Measurements from ENCODE around the gene ATF1.
"Not testable (repeated sequence)": the region's sequence is repeated elsewhere in the genome, so short reads cannot be mapped to it uniquely, and the experiment has no call there.

Gene ATF1

GRCh38 chr12:50806176-50806575 lies 42.3 kb downstream of the ATF1 start:
- DNase-seq = no peak

- DNase-seq = not testable (repeated sequence)
Measured at GRCh38 chr12:50809131-50809530, 45.2 kb downstream of the ATF1 start.

- not testable (repeated sequence) for DNase-seq
Measured at GRCh38 chr12:50814921-50815320, 51.0 kb downstream of the ATF1 start.

- DNase-seq = no peak
Measured at GRCh38 chr12:50820177-50820576, 56.3 kb downstream of the ATF1 start.

GRCh38 chr12:50822082-50822481 lies 58.2 kb downstream of the ATF1 start:
- DNase-seq = no peak

- DNase-seq = not testable (repeated sequence)
Measured at GRCh38 chr12:50823724-50824123, 59.8 kb downstream of the ATF1 start.

- DNase-seq = no peak
Measured at GRCh38 chr12:50824914-50825313, 61.0 kb downstream of the ATF1 start.

GRCh38 chr12:50825372-50825838 lies 61.5 kb downstream of the ATF1 start:
- DNase-seq = no peak

GRCh38 chr12:50828121-50828520 lies 64.2 kb downstream of the ATF1 start:
- DNase-seq = no peak

GRCh38 chr12:50828886-50829285 lies 65.0 kb downstream of the ATF1 start:
- DNase-seq = no peak

- not testable (repeated sequence) for DNase-seq
Measured at GRCh38 chr12:50833801-50834200, 69.9 kb downstream of the ATF1 start.

- no peak for DNase-seq
Measured at GRCh38 chr12:50839042-50839441, 75.1 kb downstream of the ATF1 start.

- no peak for DNase-seq
Measured at GRCh38 chr12:50840809-50841487, 77.0 kb downstream of the ATF1 start.

- DNase-seq = peak; percentile 27
Measured at GRCh38 chr12:50841716-50842531, 78.0 kb downstream of the ATF1 start.

- no peak for DNase-seq
Measured at GRCh38 chr12:50842637-50843493, 79.0 kb downstream of the ATF1 start, which contains the start of gene TMPRSS12. TSS of gene TMPRSS12 (plus strand) at chr12:50842926. CDS start at chr12:50842965, 39 bp downstream.

- DNase-seq = no peak
Measured at GRCh38 chr12:50845021-50845647, 81.2 kb downstream of the ATF1 start.

- DNase-seq = no peak
Measured at GRCh38 chr12:50848963-50849362, 85.1 kb downstream of the ATF1 start.

GRCh38 chr12:50855218-50855617 lies 91.3 kb downstream of the ATF1 start:
- not testable (repeated sequence) for DNase-seq

GRCh38 chr12:50855679-50856078 lies 91.8 kb downstream of the ATF1 start:
- not testable (repeated sequence) for DNase-seq

GRCh38 chr12:50859621-50860310 lies 95.9 kb downstream of the ATF1 start:
- DNase-seq = no peak

- no peak for DNase-seq
Measured at GRCh38 chr12:50862316-50862715, 98.4 kb downstream of the ATF1 start.

- no peak for DNase-seq
Measured at GRCh38 chr12:50865266-50865665, 101.4 kb downstream of the ATF1 start.

Data from stimulated activated CD4-positive, alpha-beta T cell treated with anti-CD3 and anti-CD28 coated beads, Interleukin-1b, Interleukin-23, amount 100 ng/mL, for 48 hours (primary cell).